HG03139 (cell line): ENCODE data around the gene DENND1B.
A peak's percentile ranks its signal among the peaks of the same experiment; 100 is the strongest.
"Not testable (repeated sequence)": the region's sequence is repeated elsewhere in the genome, so short reads cannot be mapped to it uniquely, and the experiment has no call there.

ENCODE experiments used
- ATAC-seq: cut with Tn5 transposase; IDR thresholded peaks from one replicate; pipeline ENCODE4 v1.9.1; 2021; ENCODE audit not compliant: unreplicated experiment

Gene DENND1B

DNA sequence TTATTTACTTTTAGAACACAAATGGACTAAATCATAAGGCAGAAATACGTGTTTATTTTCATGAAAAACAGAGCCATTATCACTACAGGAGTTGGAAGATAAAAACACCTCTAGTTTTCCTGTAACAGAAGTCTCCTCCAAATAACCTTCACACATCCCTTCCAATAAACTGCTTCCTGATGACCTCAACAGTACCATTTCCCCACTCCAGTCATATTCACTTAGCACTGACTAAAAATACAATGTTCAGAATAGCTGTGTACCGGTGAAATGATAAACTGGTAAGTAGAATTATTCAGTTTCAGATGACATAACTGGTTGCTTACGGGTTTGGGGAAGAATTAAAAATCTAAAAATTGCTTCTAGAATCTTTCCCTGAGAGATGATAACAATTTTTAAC lies 137.9 kb downstream of the DENND1B start:
- no peak for ATAC-seq

DNA sequence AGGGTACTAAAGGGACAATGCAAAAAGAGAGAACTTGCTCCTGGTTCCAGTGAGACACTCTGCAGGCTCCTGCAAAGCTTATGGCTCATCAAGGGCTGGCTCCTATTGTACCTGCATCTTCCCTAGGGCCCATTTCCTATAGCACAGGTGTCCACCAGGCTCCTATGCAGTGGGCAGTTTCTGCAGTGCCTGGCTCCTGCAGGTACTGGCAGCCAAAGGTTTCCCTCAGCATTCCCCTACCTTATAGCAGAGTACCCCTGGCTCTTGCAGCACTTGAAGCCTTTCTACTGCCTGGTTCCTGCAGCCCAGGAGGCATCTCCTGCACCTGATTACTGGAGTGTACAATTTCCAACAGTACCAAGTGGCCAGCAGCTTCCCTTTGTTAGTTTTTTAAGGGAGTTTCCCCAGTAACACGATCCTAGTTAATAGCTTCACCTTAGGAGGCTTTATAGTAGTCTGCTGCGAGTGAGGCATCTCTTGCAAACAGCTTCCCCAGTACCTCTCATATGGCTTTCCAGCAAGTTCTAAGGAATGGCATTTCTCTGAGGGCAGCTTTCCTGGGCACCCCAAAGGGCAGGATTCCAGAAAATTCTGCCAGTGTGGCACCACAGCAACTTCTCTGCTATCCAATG lies 141.7 kb downstream of the DENND1B start:
- no peak for ATAC-seq

DNA sequence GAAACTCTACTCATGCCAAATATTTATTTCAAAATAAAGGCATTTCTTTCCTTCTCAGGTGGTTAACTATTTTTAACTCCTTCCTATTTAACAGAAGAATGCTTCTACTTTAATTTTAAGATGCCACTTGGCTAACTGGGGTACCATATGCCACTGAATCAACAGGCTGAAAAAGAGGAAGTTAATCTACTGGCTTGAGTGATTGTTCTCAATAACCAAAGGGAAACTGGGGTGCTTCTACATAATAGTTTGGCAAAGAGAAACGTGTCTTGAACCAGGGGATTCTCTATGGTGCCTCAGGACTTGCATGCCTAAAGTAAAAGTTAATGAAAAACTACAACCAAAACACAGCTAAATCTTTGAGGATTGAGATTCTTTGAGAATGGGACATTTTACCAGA lies 142.6 kb downstream of the DENND1B start:
- ATAC-seq: no peak

DNA sequence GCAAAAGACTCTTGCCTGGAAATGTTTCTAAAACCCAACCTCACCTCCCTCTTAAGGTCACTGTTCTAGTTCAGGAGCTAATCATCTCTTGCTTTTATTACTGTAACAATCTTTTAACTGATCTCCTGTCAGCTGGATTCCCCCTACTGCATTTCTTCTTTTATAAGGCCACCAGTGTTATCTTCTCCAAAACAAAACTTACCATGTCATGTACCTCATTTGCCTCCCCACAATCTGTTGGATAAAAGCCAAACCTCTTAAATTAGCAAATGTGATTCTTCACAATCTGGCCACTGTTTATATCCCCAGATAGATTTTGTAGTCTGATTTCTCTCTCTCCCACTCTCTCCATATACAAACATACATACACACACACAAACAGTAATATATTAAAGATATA lies 143.3 kb downstream of the DENND1B start:
- no peak for ATAC-seq

DNA sequence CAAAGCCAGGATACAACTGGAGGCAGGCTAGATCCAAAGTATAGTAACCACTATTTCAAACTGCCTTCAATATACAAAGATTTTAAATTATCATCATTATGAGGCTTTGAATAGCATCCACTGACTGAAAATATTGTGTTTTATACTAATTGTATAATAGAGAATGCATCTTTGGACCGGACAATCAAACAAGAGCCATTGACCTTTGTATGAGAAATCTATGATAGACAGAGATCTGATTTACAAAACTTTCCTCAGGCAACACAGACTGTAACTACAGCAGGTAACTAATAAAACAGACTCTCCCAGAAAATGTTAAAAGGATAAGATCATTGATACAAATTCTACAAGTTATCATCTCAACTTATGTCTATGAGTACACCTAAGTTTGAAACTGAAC lies 152.9 kb downstream of the DENND1B start:
- no peak for ATAC-seq

DNA sequence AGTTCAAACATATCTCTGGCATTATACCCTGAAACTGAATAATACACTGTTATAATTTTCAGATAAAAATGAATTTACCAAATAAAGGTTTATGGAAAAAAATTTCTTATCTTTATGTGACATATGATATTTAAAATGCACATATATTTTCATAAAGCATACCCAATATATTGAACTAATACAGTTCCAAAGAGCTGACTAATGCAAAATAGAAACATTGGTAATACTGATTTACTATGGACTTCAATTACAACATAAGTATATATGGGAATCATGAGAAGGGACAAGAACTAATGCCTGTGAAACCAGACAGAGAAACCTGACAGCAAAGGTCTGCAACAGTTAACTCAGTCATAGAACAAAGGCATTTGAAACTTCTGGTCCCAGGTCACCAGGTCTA lies 153.5 kb downstream of the DENND1B start:
- ATAC-seq: no peak

DNA sequence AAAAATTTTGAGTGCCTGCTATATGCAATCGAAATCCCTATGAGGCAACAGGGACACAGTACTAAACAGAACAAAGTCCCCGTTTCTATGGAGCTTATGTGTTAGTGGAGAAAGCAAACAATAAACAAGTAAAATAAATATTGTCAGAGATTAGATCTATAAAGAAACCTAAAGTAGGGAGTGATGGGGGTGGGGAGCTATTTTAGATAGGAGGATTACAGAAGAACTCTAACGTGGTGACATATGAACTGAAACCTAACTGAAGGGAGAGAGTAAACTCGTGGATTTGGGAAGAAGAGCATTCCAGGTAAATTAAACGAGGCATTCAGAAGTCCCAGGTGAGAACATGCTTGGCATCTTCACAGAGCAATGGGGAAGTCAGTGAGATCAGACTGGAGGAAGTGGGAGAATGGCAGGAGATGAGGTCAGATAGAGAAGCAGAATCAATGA lies 154.5 kb downstream of the DENND1B start:
- ATAC-seq: no peak

DNA sequence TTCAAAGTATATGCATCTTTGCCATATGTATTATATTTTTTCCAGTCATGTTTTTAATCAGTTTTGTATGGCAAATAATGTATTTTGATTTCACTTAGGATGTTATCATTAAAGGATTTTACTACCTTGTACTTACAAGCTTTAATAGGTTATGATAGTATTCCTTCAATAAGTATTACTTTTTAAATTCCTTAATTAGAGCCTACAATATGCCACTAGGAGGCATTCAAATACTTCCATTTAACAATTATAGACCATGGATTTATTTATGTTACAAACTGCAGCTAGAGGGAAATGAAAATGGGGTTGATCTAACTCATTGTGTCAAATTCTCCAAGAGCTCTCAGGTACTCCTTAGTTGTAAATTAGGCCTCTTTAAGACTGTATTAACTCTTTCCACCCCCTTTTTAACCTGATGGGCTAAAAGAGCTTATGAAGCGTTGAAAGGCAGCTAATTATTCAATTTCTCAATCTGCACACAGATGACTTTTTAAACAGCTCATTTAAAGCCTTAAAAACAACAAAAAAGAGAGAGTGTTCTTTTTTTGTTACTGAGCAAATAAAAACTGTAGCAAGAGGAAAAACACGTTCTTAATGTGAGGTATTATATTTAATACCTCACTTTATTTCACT lies 156.2 kb downstream of the DENND1B start:
- no peak for ATAC-seq

DNA sequence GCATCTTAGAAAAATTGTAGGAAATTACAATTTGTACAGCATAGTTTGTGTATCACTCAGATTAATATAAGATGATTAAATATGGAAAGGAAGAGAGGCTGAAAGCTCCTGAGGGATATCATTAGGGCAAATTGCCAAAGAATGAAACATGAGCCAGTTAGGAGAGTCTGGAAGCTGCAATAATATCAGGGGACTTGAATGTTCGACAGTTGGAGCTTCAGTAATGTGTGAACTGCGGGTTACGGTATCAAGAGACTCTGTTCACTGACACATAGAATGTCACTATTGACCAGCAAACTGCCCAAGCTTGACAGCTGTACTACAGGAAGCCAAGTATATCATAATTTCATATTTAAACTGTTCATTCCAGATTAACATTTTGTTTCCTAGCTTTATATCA lies 157.2 kb downstream of the DENND1B start:
- no peak for ATAC-seq

DNA sequence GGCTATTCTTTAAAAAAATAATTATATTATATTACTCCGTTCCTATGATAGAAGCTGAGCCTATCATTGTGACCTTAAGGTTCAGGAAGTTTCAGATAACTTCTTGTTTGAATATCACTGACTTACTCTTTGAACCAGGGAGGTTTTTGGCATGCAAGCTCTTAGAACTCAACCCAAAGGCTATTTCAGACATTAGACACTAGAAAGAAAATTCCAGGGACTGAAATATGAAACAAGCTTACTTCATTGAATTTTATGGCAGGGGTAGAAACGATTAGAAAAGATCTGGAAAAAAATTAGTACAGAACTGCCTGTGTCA lies 159.6 kb downstream of the DENND1B start:
- no peak for ATAC-seq

DNA sequence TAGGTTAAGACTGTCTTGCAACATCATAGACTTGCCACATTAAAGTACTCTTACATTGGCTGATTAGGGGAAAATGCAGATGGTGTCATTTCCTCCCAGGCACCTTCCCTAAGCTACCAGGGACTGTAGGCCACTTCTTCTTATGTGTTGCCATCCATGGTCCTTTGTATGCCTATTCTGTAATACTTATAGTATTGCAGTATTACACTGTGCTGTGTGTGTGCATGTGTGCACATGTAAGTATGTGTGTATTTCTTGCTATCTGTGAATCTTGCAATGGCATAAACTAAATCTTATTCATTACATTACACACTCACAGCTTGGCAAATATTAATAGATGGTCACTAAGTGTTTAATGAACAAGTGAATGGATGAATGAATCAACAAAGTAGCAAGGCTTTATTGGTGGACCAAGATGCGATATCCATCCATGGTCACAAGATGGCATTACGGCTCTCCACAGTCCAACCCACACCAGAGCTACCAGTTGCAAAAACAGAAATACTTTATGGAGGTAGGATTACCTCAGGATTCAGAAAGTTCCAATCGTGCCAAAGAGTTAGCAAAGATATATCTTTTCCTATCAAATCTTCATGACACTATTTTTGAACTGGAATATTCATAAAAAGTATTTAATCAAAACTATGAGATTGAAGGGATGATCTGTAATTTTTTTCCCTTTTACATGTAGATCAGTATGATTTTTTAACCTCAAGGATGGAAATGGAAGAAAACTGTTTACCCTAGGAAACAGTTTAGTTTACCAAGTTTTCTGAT lies 160.2 kb downstream of the DENND1B start:
- ATAC-seq: peak; percentile 75

DNA sequence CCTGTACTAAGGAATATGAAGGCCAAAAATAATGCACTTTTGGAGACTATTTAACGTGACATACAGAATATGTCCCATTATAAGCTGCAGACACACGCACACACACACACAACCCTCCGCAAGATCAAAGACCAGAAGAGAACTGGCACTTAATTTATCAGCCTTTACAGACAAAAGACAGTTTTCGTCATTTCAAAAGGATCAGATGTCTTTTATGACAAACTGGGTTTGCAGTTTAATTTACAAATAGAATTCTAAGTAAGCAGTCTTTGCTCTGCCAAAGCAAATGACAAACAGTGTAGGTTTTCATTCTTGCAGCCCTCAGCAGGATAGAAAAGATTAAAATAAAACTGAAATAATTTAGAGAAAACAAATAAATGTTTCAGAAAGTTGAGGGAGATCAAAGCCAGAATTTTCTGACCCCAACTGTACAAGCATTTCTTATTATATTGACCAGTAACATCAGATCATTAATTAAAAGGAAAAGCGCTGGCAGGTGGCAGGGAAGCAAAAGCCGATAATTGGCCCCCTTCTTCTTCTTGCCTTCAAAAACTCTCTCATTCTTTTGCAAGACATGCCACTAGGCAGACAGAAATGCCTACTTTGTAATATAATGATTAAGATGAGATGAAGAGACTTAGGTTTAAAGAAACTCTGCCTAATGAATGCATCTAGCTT lies 169.0 kb downstream of the DENND1B start:
- no peak for ATAC-seq

DNA sequence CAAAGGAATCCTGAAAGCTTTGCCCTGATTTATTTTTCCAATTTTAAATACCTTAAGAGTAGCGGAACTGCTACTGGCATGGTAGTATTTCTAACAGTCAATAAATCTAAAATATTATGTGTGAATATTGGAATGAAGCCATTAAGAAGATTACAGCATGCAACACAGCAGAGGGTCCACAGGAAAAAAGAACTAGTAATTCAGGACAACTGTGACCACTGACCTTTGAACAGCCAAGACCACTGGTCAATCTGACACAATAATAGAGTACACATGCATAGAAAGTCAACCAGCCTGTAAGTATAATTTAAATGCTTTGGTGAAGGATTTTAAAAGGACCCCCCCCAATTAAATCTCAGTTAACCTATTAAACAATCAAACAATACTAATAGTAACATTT lies 171.0 kb downstream of the DENND1B start:
- no peak for ATAC-seq

DNA sequence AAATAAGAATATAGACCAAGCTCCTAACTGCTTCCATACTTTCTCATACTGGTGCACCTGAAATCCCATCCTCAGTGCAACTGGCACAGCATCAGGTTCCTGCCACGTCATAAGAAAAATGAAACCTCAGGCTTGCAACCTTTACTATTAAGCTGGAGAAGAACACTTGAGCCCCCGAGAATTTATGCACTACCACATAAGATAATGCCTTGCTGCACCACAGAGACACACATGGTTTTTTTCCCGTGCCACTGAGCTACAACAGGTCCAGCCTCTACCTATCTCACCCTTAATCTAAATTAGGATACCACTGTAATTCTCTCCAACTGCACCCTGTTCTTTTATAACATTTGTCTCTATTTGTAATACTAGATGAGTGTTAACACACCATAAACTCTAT lies 174.5 kb downstream of the DENND1B start:
- ATAC-seq: no peak

DNA sequence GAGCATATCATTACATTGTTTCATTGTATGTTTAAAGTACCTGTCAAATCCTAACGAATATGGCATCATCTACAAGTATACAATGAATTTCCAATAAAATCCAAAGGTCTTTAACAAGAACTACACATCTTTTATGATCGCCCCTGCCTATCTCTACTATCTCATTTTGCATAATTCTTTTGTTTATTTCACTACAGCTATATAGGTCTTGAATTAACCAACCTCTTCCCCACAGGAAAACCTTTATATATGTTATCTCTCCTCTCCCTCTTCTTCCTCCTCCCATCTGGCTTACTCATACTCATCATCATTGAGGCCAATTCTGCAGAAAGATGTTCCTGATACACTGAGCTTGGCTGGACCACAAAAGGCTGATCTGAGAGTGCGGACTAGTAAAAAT lies 175.5 kb downstream of the DENND1B start:
- ATAC-seq: no peak

DNA sequence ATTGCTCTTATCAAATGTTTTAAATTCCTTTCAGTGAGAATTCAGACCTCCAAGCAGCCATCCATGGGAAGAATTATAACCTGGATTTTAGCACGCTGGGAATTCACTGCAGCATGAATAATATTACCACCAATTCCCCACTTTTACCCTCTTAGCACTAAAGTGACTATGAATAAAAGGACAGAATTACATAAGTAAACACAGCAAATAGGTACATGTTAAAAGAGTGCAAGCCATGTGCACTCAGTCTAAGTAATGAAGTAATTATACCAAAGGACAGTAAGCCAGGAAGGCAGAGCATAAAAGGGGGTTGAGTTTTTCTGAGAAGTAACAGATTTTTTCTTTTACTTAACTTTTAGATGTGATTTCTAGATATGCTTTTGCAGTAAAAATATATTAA lies 176.3 kb downstream of the DENND1B start:
- no peak for ATAC-seq

DNA sequence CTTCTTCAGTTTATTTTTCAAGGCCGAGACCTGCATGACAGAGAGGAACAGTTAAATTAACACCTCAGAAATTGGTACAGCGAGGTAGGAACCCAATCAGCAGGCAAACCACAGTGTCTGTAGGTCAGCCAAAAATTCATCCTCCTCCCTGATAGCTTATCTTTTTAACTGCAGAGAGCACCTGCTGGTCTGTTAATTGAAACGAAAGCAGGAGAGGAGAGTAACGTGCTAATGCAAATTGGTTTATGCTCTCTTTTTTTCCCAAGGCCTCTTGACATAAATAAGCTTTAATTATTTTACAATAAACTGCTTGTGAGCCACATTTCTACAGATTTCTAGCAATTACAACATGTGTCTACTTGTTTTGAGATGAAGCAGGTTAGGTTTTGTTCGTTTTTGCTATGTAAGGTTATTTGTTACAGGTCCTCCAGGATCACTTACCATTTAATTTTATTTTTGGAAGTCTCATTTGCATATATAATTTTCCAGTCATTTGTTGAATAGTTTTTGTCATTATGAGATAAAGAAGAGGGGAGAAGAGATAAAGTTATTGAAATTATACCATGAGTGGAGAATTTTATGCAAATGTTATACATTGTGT lies 179.9 kb downstream of the DENND1B start:
- ATAC-seq: no peak

DNA sequence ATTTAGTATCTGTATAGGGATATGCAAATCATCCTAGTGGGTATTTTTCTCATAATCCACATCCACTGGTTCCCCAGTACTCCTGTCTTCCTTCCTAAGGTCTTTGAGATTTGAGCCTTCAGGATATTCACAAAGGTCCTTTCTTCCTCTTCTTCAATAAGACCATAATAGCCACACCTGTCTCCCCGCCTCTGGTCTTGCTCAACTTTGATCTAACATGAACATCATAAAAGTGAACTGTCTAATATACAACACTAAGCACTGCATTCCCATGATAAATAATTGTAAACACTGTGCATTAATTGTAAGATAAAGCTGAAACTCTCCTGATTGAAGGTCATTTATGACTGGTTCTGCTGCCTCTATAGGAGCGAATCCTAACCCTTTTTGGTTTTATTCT lies 184.6 kb downstream of the DENND1B start:
- ATAC-seq: no peak

DNA sequence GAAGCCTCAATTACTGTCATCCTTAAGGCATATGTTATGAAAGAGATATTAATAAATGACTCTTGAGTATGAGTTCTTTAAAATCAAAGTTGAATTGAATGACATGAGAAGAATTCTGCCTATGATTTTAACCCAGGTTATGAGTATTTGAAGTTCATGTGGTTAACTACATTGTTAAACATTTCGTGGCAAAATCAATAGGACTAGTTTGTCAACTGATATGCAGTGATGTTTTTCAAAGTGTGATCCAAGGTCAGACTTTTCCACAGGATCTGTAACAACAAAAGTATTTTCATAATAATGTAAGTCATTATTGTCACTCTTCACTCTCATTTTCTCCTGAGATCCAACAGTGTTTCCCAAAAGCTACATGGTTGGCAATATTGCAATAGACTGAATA lies 189.5 kb downstream of the DENND1B start:
- no peak for ATAC-seq

DNA sequence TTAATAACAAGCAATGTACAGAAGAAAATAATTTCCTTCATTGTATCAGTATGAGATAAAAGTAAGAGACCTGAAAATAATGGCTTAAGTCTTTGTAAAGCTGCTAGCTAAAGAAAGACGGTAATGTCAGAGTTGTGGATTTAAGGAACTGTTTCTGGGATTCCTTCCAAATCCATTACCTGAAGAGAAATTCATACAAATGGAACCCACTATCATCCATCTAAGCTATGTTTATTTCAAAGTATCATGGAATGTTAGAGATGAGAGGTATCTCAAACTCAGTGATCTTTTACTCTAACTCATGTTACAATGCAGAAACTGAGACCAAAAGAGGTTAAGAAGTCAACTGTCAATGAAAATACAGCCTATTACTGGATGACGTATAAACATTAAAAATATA lies 197.7 kb downstream of the DENND1B start:
- ATAC-seq: no peak

DNA sequence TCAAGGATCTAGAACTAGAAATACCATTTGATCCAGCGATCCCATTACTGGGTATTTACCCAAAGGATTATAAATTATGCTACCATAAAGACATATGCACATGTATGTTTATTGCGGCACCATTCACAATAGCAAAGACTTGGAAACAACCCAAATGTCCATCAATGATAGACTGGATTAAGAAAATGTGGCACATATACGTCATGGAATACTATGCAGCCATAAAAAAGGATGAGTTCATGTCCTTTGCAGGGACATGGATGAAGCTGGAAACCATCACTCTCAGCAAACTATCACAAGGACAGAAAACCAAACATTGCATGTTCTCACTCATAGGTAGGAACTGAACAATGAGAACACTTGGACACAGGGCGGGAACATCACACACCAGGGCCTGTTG lies 199.7 kb downstream of the DENND1B start:
- ATAC-seq: not testable (repeated sequence)

DNA sequence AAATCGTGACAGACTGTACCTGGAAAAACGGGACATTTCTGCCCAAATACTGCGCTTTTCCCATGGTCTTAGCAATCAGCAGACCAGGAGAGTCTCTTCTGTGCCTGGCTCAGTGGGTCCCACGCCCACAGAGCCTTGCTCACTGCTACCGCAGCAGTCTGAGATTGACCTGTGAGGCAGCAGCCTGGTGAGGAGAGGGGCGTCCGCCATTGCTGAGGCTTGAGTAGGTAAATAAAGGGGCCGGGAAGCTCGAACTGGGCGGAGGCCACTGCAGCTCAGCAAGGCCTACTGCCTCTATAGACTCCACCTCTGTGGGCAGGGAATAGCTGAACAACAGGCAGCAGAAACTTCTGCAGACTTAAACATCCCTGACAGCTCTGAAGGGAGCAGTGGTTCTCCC lies 203.1 kb downstream of the DENND1B start:
- no peak for ATAC-seq
